ENCODE results near the gene FAM180B.

- TF ChIP-seq CTCF (IDR thresholded peaks at IDR 0.05) (no peak), POLR2A (IDR thresholded peaks at IDR 0.05) (no peak)
These were observed 20.9 kb downstream of the FAM180B start for GRCh38 chr11:47607380-47607779.

All from adrenal gland (tissue), 5 donors.